Measurements from ENCODE around the gene INSIG2. TPM values are rescaled to one million over a fixed set of nuclear protein-coding genes. Genes with fewer than 3 reads are reported as not detected.

INSIG2 gene
- total RNA-seq, 3 donors from 2014 or later (not counting 1 experiment from before 2014, with no cell fraction given) = 9.5 to 20.5 (median 13.9) TPM

- H3K27ac Mint-ChIP-seq = no peak overlapping the region
- TF ChIP-seq CTCF (IDR thresholded peaks at IDR 0.05) = no peak
- no peaks in the 10 kb centered on the region for H3K4me1 Mint-ChIP-seq
- 77% methylated on average over 3 of the region's 3 CpGs for whole genome bisulfite sequencing (ENCODE audit: insufficient coverage)
- no peaks in the 10 kb centered on the region for H3K36me3 Mint-ChIP-seq
- Histone ChIP-seq H3K27ac (ENCODE audit: low read length) (no peak overlapping the region), H3K36me3 (ENCODE audit: control insufficient read depth, insufficient read depth, low read length) (no peaks in the 10 kb centered on the region), H3K4me1 (ENCODE audit: control insufficient read depth, insufficient read depth, low read length) (no peaks in the 10 kb centered on the region), H3K27me3 (ENCODE audit: control insufficient read depth, insufficient read depth, low read length) (peaks cover 14% of the 10 kb centered on the region), H3K9me3 (ENCODE audit: control insufficient read depth, insufficient read depth, low read length) (no peaks in the 10 kb centered on the region), H3K4me3 (ENCODE audit: low read length) (no peak overlapping the region)
- no peak for DNase-seq
- peaks cover 19 to 55% of the 10 kb centered on the region in 2 donors for H3K27me3 Mint-ChIP-seq (ENCODE audit: low read depth in 2 of 2)
- H3K9me3 Mint-ChIP-seq = no peaks in the 10 kb centered on the region
- H3K4me3 Mint-ChIP-seq = no peak overlapping the region
- intact Hi-C loops (cut with micrococcal nuclease) = no loop called here
- ATAC-seq = no peak
Measured at GRCh38 chr2:118078734-118079133, 9.5 kb upstream of the INSIG2 start.

- Mint-ChIP-seq H3K4me3 (no peak overlapping the region), H3K4me1 (peaks cover 0 to 11% of the 10 kb centered on the region in 2 donors), H3K27ac (no peak overlapping the region), H3K36me3 (no peaks in the 10 kb centered on the region), H3K9me3 (no peaks in the 10 kb centered on the region), H3K27me3 (ENCODE audit: low read depth in 2 of 2) (peaks cover 15 to 27% of the 10 kb centered on the region in 2 donors)
- 96% methylated on average over 5 of the region's 5 CpGs for WGBS (ENCODE audit: insufficient coverage)
- DNase-seq (no peak), ATAC-seq (no peak)
- H3K4me1 ChIP-seq (ENCODE audit: control insufficient read depth, insufficient read depth, low read length) = peaks cover 7% of the 10 kb centered on the region
- intact Hi-C loops (cut with micrococcal nuclease) = loop anchor here (5.0 to 10.0 kb wide), 2 partner anchors 103 to 270 kb away; partner anchors contain the start of gene DDX18
- H3K9me3 ChIP-seq (ENCODE audit: control insufficient read depth, insufficient read depth, low read length) = no peaks in the 10 kb centered on the region
- TF ChIP-seq CTCF (IDR thresholded peaks at IDR 0.05) = no peak
- no peak overlapping the region for H3K4me3 ChIP-seq (ENCODE audit: low read length)
- no peak overlapping the region for H3K27ac ChIP-seq (ENCODE audit: low read length)
- H3K36me3 ChIP-seq (ENCODE audit: control insufficient read depth, insufficient read depth, low read length) = no peaks in the 10 kb centered on the region
- peaks cover 8% of the 10 kb centered on the region for H3K27me3 ChIP-seq (ENCODE audit: control insufficient read depth, insufficient read depth, low read length)
Measured at GRCh38 chr2:118084491-118085089, 3.7 kb upstream of the INSIG2 start.

- no peak for TF ChIP-seq CTCF (IDR thresholded peaks at IDR 0.05)
- no peak overlapping the region for H3K27ac Mint-ChIP-seq
- peaks cover 13 to 19% of the 10 kb centered on the region in 2 donors for H3K27me3 Mint-ChIP-seq (ENCODE audit: low read depth in 2 of 2)
Measured at GRCh38 chr2:118085173-118086023, 2.9 kb upstream of the INSIG2 start.

More at GRCh38 chr2:118085173-118086023, 2.9 kb upstream of the INSIG2 start:
- intact Hi-C loops (cut with micrococcal nuclease) = loop anchor here (5.0 to 10.0 kb wide), 2 partner anchors 102 to 271 kb away; partner anchors contain the start of gene DDX18
- Histone ChIP-seq H3K27me3 (ENCODE audit: control insufficient read depth, insufficient read depth, low read length) (peaks cover 8% of the 10 kb centered on the region), H3K4me1 (ENCODE audit: control insufficient read depth, insufficient read depth, low read length) (peaks cover 7% of the 10 kb centered on the region), H3K36me3 (ENCODE audit: control insufficient read depth, insufficient read depth, low read length) (no peaks in the 10 kb centered on the region), H3K4me3 (ENCODE audit: low read length) (no peak overlapping the region), H3K27ac (ENCODE audit: low read length) (no peak overlapping the region), H3K9me3 (ENCODE audit: control insufficient read depth, insufficient read depth, low read length) (no peaks in the 10 kb centered on the region)
- Mint-ChIP-seq H3K36me3 (no peaks in the 10 kb centered on the region), H3K4me3 (no peak overlapping the region), H3K4me1 (peaks cover 0 to 15% of the 10 kb centered on the region in 2 donors), H3K9me3 (no peaks in the 10 kb centered on the region)
- ATAC-seq (no peak), DNase-seq (no peak)
- WGBS (ENCODE audit: insufficient coverage) = 100% methylated on average over 1 of the region's 2 CpGs
